ENCODE measurements around the gene ZNF507.

Gene ZNF507

GRCh38 chr19:32313569-32314265, 31.7 kb upstream of the ZNF507 start (continued):
- TF ChIP-seq PATZ1 (CRISPR knock-in tag; IDR thresholded peaks at IDR 0.05; ENCODE audit: borderline replicate concordance) (no peak), ISL1 (CRISPR knock-in tag; IDR thresholded peaks at IDR 0.05) (no peak), ESRRG (CRISPR knock-in tag; IDR thresholded peaks at IDR 0.05) (no peak), ZNF565 (CRISPR knock-in tag; conservative IDR thresholded peaks at IDR 0.05; ENCODE audit: low read depth) (no peak)

GRCh38 chr19:32316034-32316433, 29.4 kb upstream of the ZNF507 start:
- no peak for ATAC-seq
- no peak for TF ChIP-seq POU6F1 (CRISPR knock-in tag; IDR thresholded peaks at IDR 0.05; ENCODE audit: borderline replicate concordance, low read depth)
- TF ChIP-seq GLIS3 (CRISPR knock-in tag; IDR thresholded peaks at IDR 0.05): no peak
- TF ChIP-seq CSDC2 (CRISPR knock-in tag; IDR thresholded peaks at IDR 0.05): no peak
- no peak for TF ChIP-seq CSRNP3 (CRISPR knock-in tag; IDR thresholded peaks at IDR 0.05)
- TF ChIP-seq PATZ1 (CRISPR knock-in tag; IDR thresholded peaks at IDR 0.05; ENCODE audit: borderline replicate concordance): no peak
- no peak for TF ChIP-seq ARNTL (CRISPR knock-in tag; IDR thresholded peaks at IDR 0.05; ENCODE audit: borderline replicate concordance, low read depth)
- no peak for TF ChIP-seq RARB (CRISPR knock-in tag; IDR thresholded peaks at IDR 0.05)
- no peak for TF ChIP-seq ZNF8 (CRISPR knock-in tag; IDR thresholded peaks at IDR 0.05)
- TF ChIP-seq CREB5 (CRISPR knock-in tag; IDR thresholded peaks at IDR 0.05; ENCODE audit: low read depth): no peak
- TF ChIP-seq ZNF70 (CRISPR knock-in tag; IDR thresholded peaks at IDR 0.05): no peak
- no peak for TF ChIP-seq ZC3H10 (CRISPR knock-in tag; IDR thresholded peaks at IDR 0.05)
- no peak for TF ChIP-seq BACH2 (CRISPR knock-in tag; IDR thresholded peaks at IDR 0.05; ENCODE audit: borderline replicate concordance)
- TF ChIP-seq SNAI2 (CRISPR knock-in tag; IDR thresholded peaks at IDR 0.05): no peak
- no peak for TF ChIP-seq OSR1 (CRISPR knock-in tag; IDR thresholded peaks at IDR 0.05)
- TF ChIP-seq ISL1 (CRISPR knock-in tag; IDR thresholded peaks at IDR 0.05): no peak
- TF ChIP-seq ZFP30 (CRISPR knock-in tag; IDR thresholded peaks at IDR 0.05): no peak

GRCh38 chr19:32317086-32317485, 28.3 kb upstream of the ZNF507 start:
- no peak for ATAC-seq
- TF ChIP-seq ZC3H10 (CRISPR knock-in tag; IDR thresholded peaks at IDR 0.05) (no peak), SNAI2 (CRISPR knock-in tag; IDR thresholded peaks at IDR 0.05) (no peak), CSRNP3 (CRISPR knock-in tag; IDR thresholded peaks at IDR 0.05) (no peak), ZNF70 (CRISPR knock-in tag; IDR thresholded peaks at IDR 0.05) (no peak), ZNF565 (CRISPR knock-in tag; conservative IDR thresholded peaks at IDR 0.05; ENCODE audit: low read depth) (no peak), PATZ1 (CRISPR knock-in tag; IDR thresholded peaks at IDR 0.05; ENCODE audit: borderline replicate concordance) (no peak), TCF4 (CRISPR knock-in tag; IDR thresholded peaks at IDR 0.05; ENCODE audit: borderline replicate concordance) (no peak), TSHZ2 (CRISPR knock-in tag; IDR thresholded peaks at IDR 0.05) (no peak), OSR1 (CRISPR knock-in tag; IDR thresholded peaks at IDR 0.05) (no peak), GLIS3 (CRISPR knock-in tag; IDR thresholded peaks at IDR 0.05) (no peak), ESRRG (CRISPR knock-in tag; IDR thresholded peaks at IDR 0.05) (no peak), TOX (CRISPR knock-in tag; IDR thresholded peaks at IDR 0.05; ENCODE audit: borderline replicate concordance) (no peak)

All from SK-N-SH treated with all-trans-retinoic acid at 6 μM for 48 hours (cell line).